ENCODE results near the gene SELL.

DNA sequence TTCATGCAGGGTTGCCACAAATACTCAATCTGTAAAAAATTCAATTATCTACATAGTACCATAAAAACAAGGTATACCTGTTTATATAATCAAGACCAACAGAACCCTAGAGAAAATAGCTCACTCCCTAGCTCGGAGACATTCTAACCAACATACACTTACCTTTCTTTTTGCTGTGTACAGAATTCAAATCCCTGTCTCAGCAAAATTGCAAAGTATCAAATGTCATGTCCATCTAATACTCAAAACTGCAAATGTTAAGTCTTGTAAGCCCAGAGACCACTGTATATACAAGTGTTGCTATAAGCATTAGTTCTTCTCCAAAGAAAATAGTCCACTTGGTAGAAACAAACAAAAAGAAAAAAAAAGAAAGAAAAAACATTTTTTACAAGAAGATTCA is 38.6 kb upstream of the SELL start:
- TF ChIP-seq, protein P1, sequence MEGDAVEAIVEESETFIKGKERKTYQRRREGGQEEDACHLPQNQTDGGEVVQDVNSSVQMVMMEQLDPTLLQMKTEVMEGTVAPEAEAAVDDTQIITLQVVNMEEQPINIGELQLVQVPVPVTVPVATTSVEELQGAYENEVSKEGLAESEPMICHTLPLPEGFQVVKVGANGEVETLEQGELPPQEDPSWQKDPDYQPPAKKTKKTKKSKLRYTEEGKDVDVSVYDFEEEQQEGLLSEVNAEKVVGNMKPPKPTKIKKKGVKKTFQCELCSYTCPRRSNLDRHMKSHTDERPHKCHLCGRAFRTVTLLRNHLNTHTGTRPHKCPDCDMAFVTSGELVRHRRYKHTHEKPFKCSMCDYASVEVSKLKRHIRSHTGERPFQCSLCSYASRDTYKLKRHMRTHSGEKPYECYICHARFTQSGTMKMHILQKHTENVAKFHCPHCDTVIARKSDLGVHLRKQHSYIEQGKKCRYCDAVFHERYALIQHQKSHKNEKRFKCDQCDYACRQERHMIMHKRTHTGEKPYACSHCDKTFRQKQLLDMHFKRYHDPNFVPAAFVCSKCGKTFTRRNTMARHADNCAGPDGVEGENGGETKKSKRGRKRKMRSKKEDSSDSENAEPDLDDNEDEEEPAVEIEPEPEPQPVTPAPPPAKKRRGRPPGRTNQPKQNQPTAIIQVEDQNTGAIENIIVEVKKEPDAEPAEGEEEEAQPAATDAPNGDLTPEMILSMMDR (IDR thresholded peaks at IDR 0.05): no peak
- no peak for TF ChIP-seq POLR2A (IDR thresholded peaks at IDR 0.05)

Data from body of pancreas (tissue), 4 donors.